HG03521 (cell line): Measurements from ENCODE around the gene GALK1.
"Not testable (repeated sequence)": the region's sequence is repeated elsewhere in the genome, so short reads cannot be mapped to it uniquely, and the experiment has no call there.

Experiments
- ATAC-seq: cut with Tn5 transposase; IDR thresholded peaks from one replicate; pipeline ENCODE4 v1.9.1; 2021; ENCODE audit warnings: mild to moderate bottlenecking, moderate library complexity; ENCODE audit not compliant: unreplicated experiment

Gene GALK1

GRCh38 chr17:75764711-75765421, at the start of gene GALK1:
TSS of gene GALK1 (minus strand) at chr17:75765192. CDS start at chr17:75765136, 56 bp downstream.
- ATAC-seq: peak; percentile 61

- no peak for ATAC-seq
Measured at GRCh38 chr17:75814021-75814395, 49.0 kb upstream of the GALK1 start.

GRCh38 chr17:75813081-75814020, 48.4 kb upstream of the GALK1 start:
- ATAC-seq: no peak

GRCh38 chr17:75812096-75813013, 47.4 kb upstream of the GALK1 start:
- no peak for ATAC-seq

GRCh38 chr17:75811174-75811573, 46.2 kb upstream of the GALK1 start:
- no peak for ATAC-seq

GRCh38 chr17:75810756-75811155, 45.8 kb upstream of the GALK1 start:
- not testable (repeated sequence) for ATAC-seq

- no peak for ATAC-seq
Measured at GRCh38 chr17:75810216-75810615, 45.2 kb upstream of the GALK1 start.

GRCh38 chr17:75809631-75810111, 44.7 kb upstream of the GALK1 start:
- ATAC-seq: no peak

GRCh38 chr17:75808905-75809621, 44.1 kb upstream of the GALK1 start:
- ATAC-seq: no peak

- no peak for ATAC-seq
Measured at GRCh38 chr17:75808549-75808904, 43.5 kb upstream of the GALK1 start.

GRCh38 chr17:75807861-75808260, 42.9 kb upstream of the GALK1 start:
- ATAC-seq: no peak

- no peak for ATAC-seq
Measured at GRCh38 chr17:75806822-75807500, 42.0 kb upstream of the GALK1 start.

- no peak for ATAC-seq
Measured at GRCh38 chr17:75803883-75804282, 38.9 kb upstream of the GALK1 start.

GRCh38 chr17:75799402-75799801, 34.4 kb upstream of the GALK1 start:
- ATAC-seq: no peak

- no peak for ATAC-seq
Measured at GRCh38 chr17:75795820-75796607, 31.0 kb upstream of the GALK1 start.

- no peak for ATAC-seq
Measured at GRCh38 chr17:75793460-75793859, 28.5 kb upstream of the GALK1 start.

- no peak for ATAC-seq
Measured at GRCh38 chr17:75791254-75791653, 26.3 kb upstream of the GALK1 start.

GRCh38 chr17:75785016-75785890, 20.3 kb upstream of the GALK1 start:
- ATAC-seq: peak; percentile 53
